ENCODE results near the gene DNTT.

The DNTT gene

GRCh38 chr10:96327462-96327861 is 23.2 kb downstream of the DNTT start:
- no peaks in the 10 kb centered on the region for H3K36me3 ChIP-seq (ENCODE audit: control insufficient read depth in 2 of 2, insufficient read depth in 2 of 2, low read length in 2 of 2)
- no peak overlapping the region for H3K27ac ChIP-seq (ENCODE audit: low read length)
- no peaks in the 10 kb centered on the region for H3K4me1 ChIP-seq (ENCODE audit: control insufficient read depth, insufficient read depth, low read length)
- H3K4me3 ChIP-seq (ENCODE audit: low read length in 2 of 2), result no peak overlapping the region
- H3K9ac ChIP-seq (ENCODE audit: low read length in 2 of 2), result no peak overlapping the region
- H3K9me3 ChIP-seq (ENCODE audit: control insufficient read depth in 2 of 2, low read length in 2 of 2), result no peaks in the 10 kb centered on the region
- H3K27me3 ChIP-seq (ENCODE audit: control insufficient read depth in 1 of 2, insufficient read depth in 2 of 2, low read length in 2 of 2), result peaks cover 0 to 13% of the 10 kb centered on the region in 2 donors

GRCh38 chr10:96333101-96333500 is 28.9 kb downstream of the DNTT start:
- Histone ChIP-seq H3K4me1 (ENCODE audit: control insufficient read depth, insufficient read depth, low read length) (no peaks in the 10 kb centered on the region), H3K9ac (ENCODE audit: low read length in 2 of 2) (no peak overlapping the region), H3K9me3 (ENCODE audit: control insufficient read depth in 2 of 2, low read length in 2 of 2) (no peaks in the 10 kb centered on the region), H3K27ac (ENCODE audit: low read length) (no peak overlapping the region), H3K36me3 (ENCODE audit: control insufficient read depth in 2 of 2, insufficient read depth in 2 of 2, low read length in 2 of 2) (no peaks in the 10 kb centered on the region), H3K27me3 (ENCODE audit: control insufficient read depth in 1 of 2, insufficient read depth in 2 of 2, low read length in 2 of 2) (peaks cover 0 to 11% of the 10 kb centered on the region in 2 donors), H3K4me3 (ENCODE audit: low read length in 2 of 2) (no peak overlapping the region)

- H3K4me3 ChIP-seq (ENCODE audit: low read length in 2 of 2), result no peak overlapping the region
- peaks cover 0 to 11% of the 10 kb centered on the region in 2 donors for H3K27me3 ChIP-seq (ENCODE audit: control insufficient read depth in 1 of 2, insufficient read depth in 2 of 2, low read length in 2 of 2)
- no peaks in the 10 kb centered on the region for H3K36me3 ChIP-seq (ENCODE audit: control insufficient read depth in 2 of 2, insufficient read depth in 2 of 2, low read length in 2 of 2)
- no peak overlapping the region for H3K27ac ChIP-seq (ENCODE audit: low read length)
- H3K4me1 ChIP-seq (ENCODE audit: control insufficient read depth, insufficient read depth, low read length), result no peaks in the 10 kb centered on the region
- no peak overlapping the region for H3K9ac ChIP-seq (ENCODE audit: low read length in 2 of 2)
- H3K9me3 ChIP-seq (ENCODE audit: control insufficient read depth in 2 of 2, low read length in 2 of 2), result no peaks in the 10 kb centered on the region
These were observed 30.6 kb downstream of the DNTT start for GRCh38 chr10:96334616-96335526.

- no peaks in the 10 kb centered on the region for H3K4me1 ChIP-seq (ENCODE audit: control insufficient read depth, insufficient read depth, low read length)
- H3K9me3 ChIP-seq (ENCODE audit: control insufficient read depth in 2 of 2, low read length in 2 of 2), result no peaks in the 10 kb centered on the region
- H3K27me3 ChIP-seq (ENCODE audit: control insufficient read depth in 1 of 2, insufficient read depth in 2 of 2, low read length in 2 of 2), result peaks cover 0 to 11% of the 10 kb centered on the region in 2 donors
- no peak overlapping the region for H3K9ac ChIP-seq (ENCODE audit: low read length in 2 of 2)
- H3K4me3 ChIP-seq (ENCODE audit: low read length in 2 of 2), result no peak overlapping the region
- H3K36me3 ChIP-seq (ENCODE audit: control insufficient read depth in 2 of 2, insufficient read depth in 2 of 2, low read length in 2 of 2), result no peaks in the 10 kb centered on the region
- H3K27ac ChIP-seq (ENCODE audit: low read length), result no peak overlapping the region
These were observed 32.9 kb downstream of the DNTT start for GRCh38 chr10:96337106-96337505.

- Histone ChIP-seq H3K4me1 (ENCODE audit: control insufficient read depth, insufficient read depth, low read length) (no peaks in the 10 kb centered on the region), H3K27ac (ENCODE audit: low read length) (no peak overlapping the region), H3K4me3 (ENCODE audit: low read length in 2 of 2) (no peak overlapping the region), H3K9ac (ENCODE audit: low read length in 2 of 2) (no peak overlapping the region), H3K27me3 (ENCODE audit: control insufficient read depth in 1 of 2, insufficient read depth in 2 of 2, low read length in 2 of 2) (peaks cover 0 to 11% of the 10 kb centered on the region in 2 donors), H3K9me3 (ENCODE audit: control insufficient read depth in 2 of 2, low read length in 2 of 2) (no peaks in the 10 kb centered on the region), H3K36me3 (ENCODE audit: control insufficient read depth in 2 of 2, insufficient read depth in 2 of 2, low read length in 2 of 2) (no peaks in the 10 kb centered on the region)
These were observed 34.2 kb downstream of the DNTT start for GRCh38 chr10:96338279-96338925.

- Histone ChIP-seq H3K9me3 (ENCODE audit: control insufficient read depth in 2 of 2, low read length in 2 of 2) (no peaks in the 10 kb centered on the region), H3K4me3 (ENCODE audit: low read length in 2 of 2) (no peak overlapping the region), H3K27ac (ENCODE audit: low read length) (no peak overlapping the region), H3K36me3 (ENCODE audit: control insufficient read depth in 2 of 2, insufficient read depth in 2 of 2, low read length in 2 of 2) (no peaks in the 10 kb centered on the region), H3K9ac (ENCODE audit: low read length in 2 of 2) (no peak overlapping the region), H3K4me1 (ENCODE audit: control insufficient read depth, insufficient read depth, low read length) (no peaks in the 10 kb centered on the region), H3K27me3 (ENCODE audit: control insufficient read depth in 1 of 2, insufficient read depth in 2 of 2, low read length in 2 of 2) (peaks cover 0 to 8% of the 10 kb centered on the region in 2 donors)
These were observed 35.1 kb downstream of the DNTT start for GRCh38 chr10:96339383-96339782.

- no peak overlapping the region for H3K4me3 ChIP-seq (ENCODE audit: low read length in 2 of 2)
- H3K27me3 ChIP-seq (ENCODE audit: control insufficient read depth in 1 of 2, insufficient read depth in 2 of 2, low read length in 2 of 2), result peaks cover 0 to 8% of the 10 kb centered on the region in 2 donors
- no peak overlapping the region for H3K9ac ChIP-seq (ENCODE audit: low read length in 2 of 2)
- H3K4me1 ChIP-seq (ENCODE audit: control insufficient read depth, insufficient read depth, low read length), result no peaks in the 10 kb centered on the region
- no peaks in the 10 kb centered on the region for H3K9me3 ChIP-seq (ENCODE audit: control insufficient read depth in 2 of 2, low read length in 2 of 2)
- H3K36me3 ChIP-seq (ENCODE audit: control insufficient read depth in 2 of 2, insufficient read depth in 2 of 2, low read length in 2 of 2), result no peaks in the 10 kb centered on the region
- H3K27ac ChIP-seq (ENCODE audit: low read length), result no peak overlapping the region
These were observed 36.0 kb downstream of the DNTT start for GRCh38 chr10:96339956-96340904.

- Histone ChIP-seq H3K9ac (ENCODE audit: low read length in 2 of 2) (no peak overlapping the region), H3K36me3 (ENCODE audit: control insufficient read depth in 2 of 2, insufficient read depth in 2 of 2, low read length in 2 of 2) (no peaks in the 10 kb centered on the region), H3K4me3 (ENCODE audit: low read length in 2 of 2) (no peak overlapping the region), H3K27ac (ENCODE audit: low read length) (no peak overlapping the region), H3K27me3 (ENCODE audit: control insufficient read depth in 1 of 2, insufficient read depth in 2 of 2, low read length in 2 of 2) (peaks cover 0 to 4% of the 10 kb centered on the region in 2 donors), H3K4me1 (ENCODE audit: control insufficient read depth, insufficient read depth, low read length) (no peaks in the 10 kb centered on the region), H3K9me3 (ENCODE audit: control insufficient read depth in 2 of 2, low read length in 2 of 2) (peaks cover 4% of the 10 kb centered on the region in 2 donors)
These were observed 37.3 kb downstream of the DNTT start for GRCh38 chr10:96341219-96342182.

GRCh38 chr10:96342402-96342801 is 38.2 kb downstream of the DNTT start:
- no peak overlapping the region for H3K27ac ChIP-seq (ENCODE audit: low read length)
- H3K27me3 ChIP-seq (ENCODE audit: control insufficient read depth in 1 of 2, insufficient read depth in 2 of 2, low read length in 2 of 2), result peaks cover 0 to 2% of the 10 kb centered on the region in 2 donors
- H3K4me1 ChIP-seq (ENCODE audit: control insufficient read depth, insufficient read depth, low read length), result no peaks in the 10 kb centered on the region
- H3K36me3 ChIP-seq (ENCODE audit: control insufficient read depth in 2 of 2, insufficient read depth in 2 of 2, low read length in 2 of 2), result no peaks in the 10 kb centered on the region
- no peak overlapping the region for H3K9ac ChIP-seq (ENCODE audit: low read length in 2 of 2)
- H3K9me3 ChIP-seq (ENCODE audit: control insufficient read depth in 2 of 2, low read length in 2 of 2), result peaks cover 4% of the 10 kb centered on the region in 2 donors
- no peak overlapping the region for H3K4me3 ChIP-seq (ENCODE audit: low read length in 2 of 2)

Data from stomach smooth muscle (tissue), 2 donors.